Measurements from ENCODE around the gene TAPBP. TPM values are rescaled to one million over a fixed set of nuclear protein-coding genes. Genes with fewer than 3 reads are reported as not detected.

TAPBP gene
- total and polyA plus RNA-seq, 10 donors, result 42.6 to 292 (median 262) TPM

GRCh38 chr6:33250731-33251130, 63.1 kb downstream of the TAPBP start:
- intact Hi-C loops (cut with DNase I; ENCODE audit: low total_unique reads), result no loop called here
- Histone ChIP-seq H3K4me3 (no peak overlapping the region), H3K36me3 (peaks cover 0 to 33% (median under 1%) of the 10 kb centered on the region in 6 donors), H3K27me3 (replicated peaks in 1 of 7) (peaks cover 0 to 8% (median 0%) of the 10 kb centered on the region in 7 donors), H3K4me1 (peaks cover 10 to 45% (median 29%) of the 10 kb centered on the region in 6 donors), H3K27ac (peak overlapping the region in 1 of 8 donors; percentile 91), H3K9me3 (no peaks in the 10 kb centered on the region)
- 94 to 97% (median 97%) methylated on average over 13 of the region's 13 CpGs for WGBS, 5 donors
- DNase-seq, result peak; percentile 64
- TF ChIP-seq CTCF (IDR thresholded peaks at IDR 0.05 in 8 of 11, conservative IDR thresholded peaks at IDR 0.05 in 3 of 11) (no peak), POLR2A (IDR thresholded peaks at IDR 0.05) (no peak)

- intact Hi-C loops (cut with DNase I; ENCODE audit: low total_unique reads), result loop anchor here (2.0 kb wide), 1 partner anchor 89 kb away; no protein-coding TSS in a partner anchor
- H3K4me1 ChIP-seq, result peaks cover 10 to 45% (median 29%) of the 10 kb centered on the region in 6 donors
- peaks cover 0 to 29% (median 0%) of the 10 kb centered on the region in 6 donors for H3K36me3 ChIP-seq
- WGBS, 5 donors, result 17 to 22% (median 18%) methylated on average over 14 to 15 of the region's 15 CpGs
- peaks cover 0 to 13% (median 0%) of the 10 kb centered on the region in 7 donors for H3K27me3 ChIP-seq (replicated peaks in 1 of 7)
- peak; percentile 78 for DNase-seq
- TF ChIP-seq CTCF (IDR thresholded peaks at IDR 0.05 in 8 of 11, conservative IDR thresholded peaks at IDR 0.05 in 3 of 11) (no peak), POLR2A (IDR thresholded peaks at IDR 0.05) (no peak), POLR2AphosphoS5 (IDR thresholded peaks at IDR 0.05) (no peak)
- H3K9me3 ChIP-seq, result no peaks in the 10 kb centered on the region
- peak overlapping the region; percentile 89 to 93 (median 91) for H3K27ac ChIP-seq
- peak overlapping the region; percentile 36 to 73 (median 52) for H3K4me3 ChIP-seq
Measured at GRCh38 chr6:33249732-33250630, 63.9 kb downstream of the TAPBP start.

Small RNA genes lying within 50 kb of the gene (microRNA-seq; reads per million reads assigned to microRNA genes)
- gene MIR6834, result 0 to 0.35 (median 0) reads per million in 3 donors
- 0 to 0.36 (median 0) reads per million in 3 donors for gene MIR6873

Other genes with a start within 250 kb of the TAPBP start
- gene HLA-DPA1, start 240.4 kb downstream of the TAPBP start, total RNA-seq, result 100 to 1,000 TPM; 253 to 621 (median 517) TPM
- 100 to 1,000 TPM; 346 to 466 (median 352) TPM for gene HLA-DPA1, start 240.4 kb downstream of the TAPBP start, polyA plus RNA-seq
- 100 to 1,000 TPM; 209 to 647 (median 414) TPM for gene HLA-DPB1, start 238.1 kb downstream of the TAPBP start, total RNA-seq
- 100 to 1,000 TPM; 543 to 817 (median 574) TPM for gene HLA-DPB1, start 238.1 kb downstream of the TAPBP start, polyA plus RNA-seq
- 1 to 10 TPM in 6 of 7 donors, under 1 TPM in 1; 0.79 to 2.4 (median 1.3) TPM for gene COL11A2, start 121.6 kb downstream of the TAPBP start, total RNA-seq
- gene COL11A2, start 121.6 kb downstream of the TAPBP start, polyA plus RNA-seq, result 1 to 10 TPM in 2 of 3 donors, under 1 TPM in 1; 0.68 to 2.2 (median 1.8) TPM
- gene RXRB, start 113.4 kb downstream of the TAPBP start, total RNA-seq, result 10 to 100 TPM; 30.9 to 66.8 (median 54.2) TPM
- 10 to 100 TPM; 29.1 to 72.4 (median 53.0) TPM for gene RXRB, start 113.4 kb downstream of the TAPBP start, polyA plus RNA-seq
- 10 to 100 TPM; 42.8 to 58.7 (median 48.8) TPM for gene SLC39A7, start 113.2 kb downstream of the TAPBP start, total RNA-seq
- 10 to 100 TPM; 28.8 to 42.3 (median 33.8) TPM for gene SLC39A7, start 113.2 kb downstream of the TAPBP start, polyA plus RNA-seq
- 10 to 100 TPM in 5 of 7 donors, 1 to 10 TPM in 2; 8.7 to 20.1 (median 14.9) TPM for gene HSD17B8, start 109.4 kb downstream of the TAPBP start, total RNA-seq
- 10 to 100 TPM; 15.8 to 24.1 (median 16.5) TPM for gene HSD17B8, start 109.4 kb downstream of the TAPBP start, polyA plus RNA-seq
- gene RING1, start 105.6 kb downstream of the TAPBP start, total RNA-seq, result 10 to 100 TPM; 13.4 to 37.8 (median 29.6) TPM
- gene RING1, start 105.6 kb downstream of the TAPBP start, polyA plus RNA-seq, result 10 to 100 TPM; 29.2 to 42.3 (median 32.5) TPM
- 10 to 100 TPM; 51.0 to 87.7 (median 59.1) TPM for gene VPS52, start 42.2 kb downstream of the TAPBP start, total RNA-seq
- gene VPS52, start 42.2 kb downstream of the TAPBP start, polyA plus RNA-seq, result 10 to 100 TPM; 31.7 to 51.0 (median 48.5) TPM
- 1,000 to 10,000 TPM; 1,471 to 2,906 (median 2,449) TPM for gene RPS18, start 42.0 kb downstream of the TAPBP start, total RNA-seq
- gene RPS18, start 42.0 kb downstream of the TAPBP start, polyA plus RNA-seq, result over 10,000 TPM in 2 of 3 donors, 1,000 to 10,000 TPM in 1; 8,573 to 17,605 (median 14,270) TPM
- gene B3GALT4, start 37.0 kb downstream of the TAPBP start, total RNA-seq, result 10 to 100 TPM; 17.6 to 31.6 (median 27.1) TPM
- gene B3GALT4, start 37.0 kb downstream of the TAPBP start, polyA plus RNA-seq, result 10 to 100 TPM; 11.5 to 17.7 (median 13.5) TPM
- gene WDR46, start 24.8 kb downstream of the TAPBP start, total RNA-seq, result 10 to 100 TPM; 30.5 to 53.1 (median 43.6) TPM
- gene WDR46, start 24.8 kb downstream of the TAPBP start, polyA plus RNA-seq, result 100 to 1,000 TPM in 1 of 3 donors, 10 to 100 TPM in 2; 52.6 to 101 (median 96.1) TPM
- 10 to 100 TPM; 11.3 to 35.7 (median 26.5) TPM for gene PFDN6, start 24.5 kb downstream of the TAPBP start, total RNA-seq
- 100 to 1,000 TPM; 150 to 169 (median 158) TPM for gene PFDN6, start 24.5 kb downstream of the TAPBP start, polyA plus RNA-seq
- gene RGL2, start 15.1 kb downstream of the TAPBP start, total RNA-seq, result 100 to 1,000 TPM; 123 to 212 (median 146) TPM
- 100 to 1,000 TPM in 2 of 3 donors, 10 to 100 TPM in 1; 73.3 to 180 (median 133) TPM for gene RGL2, start 15.1 kb downstream of the TAPBP start, polyA plus RNA-seq
- gene ZBTB22, start 3.7 kb upstream of the TAPBP start, total RNA-seq, result 10 to 100 TPM; 16.1 to 27.2 (median 20.1) TPM
- gene ZBTB22, start 3.7 kb upstream of the TAPBP start, polyA plus RNA-seq, result 10 to 100 TPM; 10.8 to 19.8 (median 15.4) TPM
- gene DAXX, start 8.9 kb upstream of the TAPBP start, total RNA-seq, result 10 to 100 TPM; 47.6 to 76.3 (median 67.9) TPM
- 10 to 100 TPM; 47.8 to 59.3 (median 54.0) TPM for gene DAXX, start 8.9 kb upstream of the TAPBP start, polyA plus RNA-seq
- 1 to 10 TPM; 1.2 to 9.2 (median 6.6) TPM for gene KIFC1, start 77.7 kb upstream of the TAPBP start, total RNA-seq
- gene KIFC1, start 77.7 kb upstream of the TAPBP start, polyA plus RNA-seq, result 10 to 100 TPM in 1 of 3 donors, 1 to 10 TPM in 2; 1.3 to 11.3 (median 3.7) TPM
- gene PHF1, start 96.9 kb upstream of the TAPBP start, total RNA-seq, result 100 to 1,000 TPM in 3 of 7 donors, 10 to 100 TPM in 4; 83.0 to 133 (median 93.6) TPM
- 100 to 1,000 TPM in 2 of 3 donors, 10 to 100 TPM in 1; 89.3 to 181 (median 171) TPM for gene PHF1, start 96.9 kb upstream of the TAPBP start, polyA plus RNA-seq
- gene CUTA, start 104.0 kb upstream of the TAPBP start, total RNA-seq, result 100 to 1,000 TPM; 113 to 149 (median 130) TPM
- 100 to 1,000 TPM; 198 to 225 (median 206) TPM for gene CUTA, start 104.0 kb upstream of the TAPBP start, polyA plus RNA-seq
- gene SYNGAP1, start 106.0 kb upstream of the TAPBP start, total RNA-seq, result 10 to 100 TPM; 20.1 to 30.8 (median 25.9) TPM
- 10 to 100 TPM in 1 of 3 donors, 1 to 10 TPM in 2; 3.6 to 14.7 (median 4.6) TPM for gene SYNGAP1, start 106.0 kb upstream of the TAPBP start, polyA plus RNA-seq
- 1 to 10 TPM; 4.4 to 8.4 (median 6.1) TPM for gene ZBTB9, start 140.5 kb upstream of the TAPBP start, total RNA-seq
- gene ZBTB9, start 140.5 kb upstream of the TAPBP start, polyA plus RNA-seq, result 1 to 10 TPM; 3.6 to 5.3 (median 4.3) TPM

Data from spleen (tissue), 11 donors.